Gastrocnemius medialis (tissue), 4 donors: ENCODE data around the gene MAPK8IP1. TPM values are rescaled to one million over a fixed set of nuclear protein-coding genes. Genes with fewer than 3 reads are reported as not detected.

ENCODE experiments used
- ATAC-seq, 2 donors: fragments of 150-250 bp; one replicate each; pipeline ENCODE4 v1.9.1; 2016
- DNase-seq, 2 donors: peaks; one replicate each; pipeline ENCODE4 v3.0.0-alpha.2; 2019
- H3K27ac ChIP-seq, 4 donors: fragments of 200-600 bp; sonication (generic); 1 replicate in 1 of 4; 2 replicates in 3 of 4; pipeline ENCODE4 v1.5.1; 2016 to 2018; ENCODE audit warnings: mild to moderate bottlenecking in 2 of 4, moderate library complexity in 1 of 4
- H3K27me3 ChIP-seq, 3 donors: fragments of 200-600 bp; sonication (generic) in 2 of 3; 1 replicate in 1 of 3; 2 replicates in 2 of 3; pipeline versions ENCODE4 v1.5.1 to v1.6.0; 2016 to 2019; ENCODE audit warnings: mild to moderate bottlenecking in 1 of 3, moderate library complexity in 1 of 3
- H3K36me3 ChIP-seq, 2 donors: fragments of 200-600 bp; sonication (generic) in 1 of 2; one replicate each; pipeline ENCODE4 v1.5.1; 2017 to 2018
- H3K4me1 ChIP-seq, 2 donors: fragments of 200-600 bp; sonication (generic) in 1 of 2; one replicate each; pipeline ENCODE4 v1.5.1; 2016 to 2017; ENCODE audit warnings: mild to moderate bottlenecking in 2 of 2
- H3K4me3 ChIP-seq, 4 donors: fragments of 200-600 bp; sonication (generic) in 3 of 4; 1 replicate in 1 of 4; 2 replicates in 3 of 4; pipeline ENCODE4 v1.5.1; 2016 to 2019; ENCODE audit warnings: mild to moderate bottlenecking in 2 of 4
- H3K9me3 ChIP-seq, 3 donors: fragments of 200-600 bp; sonication (generic) in 2 of 3; 1 replicate in 1 of 3; 2 replicates in 2 of 3; pipeline ENCODE4 v1.5.1; 2016 to 2019
- CTCF ChIP-seq, 5 experiments: fragments of 450-650 bp in 3 of 5; fragments of 200-600 bp in 2 of 5; sonication (generic) in 2 of 5; IDR thresholded peaks in 4 of 5; conservative IDR thresholded peaks in 1 of 5; 1 replicate in 4 of 5; 2 replicates in 1 of 5; pipeline ENCODE4 v1.5.1; 2016 to 2019; ENCODE audit warnings: antibody characterized with exemption in 5 of 5, mild to moderate bottlenecking in 3 of 5, moderate library complexity in 3 of 5
- POLR2A ChIP-seq, 2 donors: fragments of 450-650 bp; IDR thresholded peaks; one replicate each; pipeline ENCODE4 v1.6.1; 2017; ENCODE audit warnings: antibody characterized with exemption in 2 of 2, mild to moderate bottlenecking in 2 of 2, moderate library complexity in 2 of 2
- in situ Hi-C, 4 donors: fragments of 200-750 bp; cut with MboI; loops; one replicate each; pipeline versions ENCODE4 v1.15.0 to v1.8.0; 2017; ENCODE audit warnings: low sequenced_read_pairs in 4 of 4
- intact Hi-C: fragments of 100-400 bp; cut with DNase I; formaldehyde crosslinking; loops from one replicate; pipeline ENCODE4 v1.15.1; 2023; ENCODE audit warnings: low total_unique reads
- total RNA-seq, 4 donors: library from RNA; depleted of rRNA; stranded (reverse); fragments of >200 nt; gene quantifications; one replicate each; pipeline versions ENCODE4 v1.1.0 to v1.2.3, GENCODE V29; 2016

Gene MAPK8IP1
- total RNA-seq, 4 donors from 2014 or later = 1.4 to 4.0 (median 1.9) TPM

- peaks cover 0 to 7% of the 10 kb centered on the region in 2 donors for H3K36me3 ChIP-seq
- DNase-seq (no peak), ATAC-seq (no peak)
- H3K4me1 ChIP-seq = peaks cover 3 to 5% of the 10 kb centered on the region in 2 donors
- no peak overlapping the region for H3K4me3 ChIP-seq
- intact Hi-C loops (no loop called here), in situ Hi-C loops (no loop called here)
- H3K27me3 ChIP-seq = peaks cover 11 to 26% (median 14%) of the 10 kb centered on the region in 3 donors
- no peak overlapping the region for H3K27ac ChIP-seq
- TF ChIP-seq CTCF (IDR thresholded peaks at IDR 0.05 in 4 of 5, conservative IDR thresholded peaks at IDR 0.05 in 1 of 5) = no peak
- TF ChIP-seq POLR2A (IDR thresholded peaks at IDR 0.05) = no peak
- no peaks in the 10 kb centered on the region for H3K9me3 ChIP-seq
These were observed 43.2 kb downstream of the MAPK8IP1 start for GRCh38 chr11:45928535-45929215.

GRCh38 chr11:45929486-45930030 is 44.1 kb downstream of the MAPK8IP1 start:
- intact Hi-C loops (no loop called here), in situ Hi-C loops (no loop called here)
- peaks cover 0 to 16% of the 10 kb centered on the region in 2 donors for H3K36me3 ChIP-seq
- TF ChIP-seq POLR2A (IDR thresholded peaks at IDR 0.05) = no peak
- no peak for TF ChIP-seq CTCF (IDR thresholded peaks at IDR 0.05 in 4 of 5, conservative IDR thresholded peaks at IDR 0.05 in 1 of 5)
- no peaks in the 10 kb centered on the region for H3K9me3 ChIP-seq
- H3K27me3 ChIP-seq = peaks cover 4 to 19% (median 7%) of the 10 kb centered on the region in 3 donors
- DNase-seq (no peak), ATAC-seq (no peak)
- H3K27ac ChIP-seq = no peak overlapping the region
- peaks cover 3 to 5% of the 10 kb centered on the region in 2 donors for H3K4me1 ChIP-seq
- no peak overlapping the region for H3K4me3 ChIP-seq

- Histone ChIP-seq H3K4me1 (peaks cover 3 to 5% of the 10 kb centered on the region in 2 donors), H3K4me3 (no peak overlapping the region), H3K27me3 (peaks cover 0 to 14% (median 2%) of the 10 kb centered on the region in 3 donors), H3K9me3 (no peaks in the 10 kb centered on the region), H3K36me3 (peaks cover 0 to 23% of the 10 kb centered on the region in 2 donors), H3K27ac (no peak overlapping the region)
- ATAC-seq = no peak
- no peak for DNase-seq
- TF ChIP-seq POLR2A (IDR thresholded peaks at IDR 0.05) (no peak), CTCF (IDR thresholded peaks at IDR 0.05 in 4 of 5, conservative IDR thresholded peaks at IDR 0.05 in 1 of 5) (no peak)
- intact Hi-C loops (no loop called here), in situ Hi-C loops (no loop called here)
These were observed 44.8 kb downstream of the MAPK8IP1 start for GRCh38 chr11:45930031-45930794.

- H3K36me3 ChIP-seq = peaks cover 0 to 31% of the 10 kb centered on the region in 2 donors
- H3K9me3 ChIP-seq = no peaks in the 10 kb centered on the region
- intact Hi-C loops (no loop called here), in situ Hi-C loops (no loop called here)
- peaks cover 0 to 5% (median 2%) of the 10 kb centered on the region in 3 donors for H3K27me3 ChIP-seq
- no peak overlapping the region for H3K4me3 ChIP-seq
- ATAC-seq (no peak), DNase-seq (no peak)
- peaks cover 3 to 5% of the 10 kb centered on the region in 2 donors for H3K4me1 ChIP-seq
- TF ChIP-seq CTCF (IDR thresholded peaks at IDR 0.05 in 4 of 5, conservative IDR thresholded peaks at IDR 0.05 in 1 of 5) = no peak
- TF ChIP-seq POLR2A (IDR thresholded peaks at IDR 0.05) = no peak
- H3K27ac ChIP-seq = no peak overlapping the region
These were observed 45.6 kb downstream of the MAPK8IP1 start for GRCh38 chr11:45930951-45931570.
